Thyroid gland (tissue), 4 donors: Measurements from ENCODE around the gene AKAP10. TPM values are rescaled to one million over a fixed set of nuclear protein-coding genes. Genes with fewer than 3 reads are reported as not detected.

ENCODE experiments used
- DNase-seq, 2 donors: peaks; one replicate each; pipeline ENCODE4 v3.0.0-alpha.2; 2019
- H3K27ac ChIP-seq, 3 donors: fragments of 200-600 bp; sonication (generic); 1 replicate in 2 of 3; 2 replicates in 1 of 3; pipeline ENCODE4 v1.5.1; 2016 to 2019; ENCODE audit warnings: mild to moderate bottlenecking in 1 of 3, moderate library complexity in 1 of 3
- H3K27me3 ChIP-seq: fragments of 200-600 bp; sonication (generic); one replicate; pipeline ENCODE4 v1.5.1; 2019
- H3K36me3 ChIP-seq, 2 donors: fragments of 200-600 bp; sonication (generic); one replicate each; pipeline ENCODE4 v1.5.1; 2016 to 2019
- H3K4me1 ChIP-seq, 2 donors: fragments of 200-600 bp; sonication (generic); one replicate each; pipeline ENCODE4 v1.5.1; 2017 to 2019
- H3K4me3 ChIP-seq, 3 donors: fragments of 200-600 bp; sonication (generic); replicated peaks in 1 of 3; 1 replicate in 2 of 3; 2 replicates in 1 of 3; pipeline ENCODE4 v1.5.1; 2016; ENCODE audit warnings: mild to moderate bottlenecking in 1 of 3
- H3K9me3 ChIP-seq: fragments of 200-600 bp; sonication (generic); one replicate; pipeline ENCODE4 v1.5.1; 2017
- POLR2A ChIP-seq, 2 donors: fragments of 450-650 bp; IDR thresholded peaks; one replicate each; pipeline ENCODE4 v1.6.1; 2017; ENCODE audit warnings: antibody characterized with exemption in 2 of 2, mild to moderate bottlenecking in 2 of 2, moderate library complexity in 1 of 2
- WGBS, 2 donors: methylation state at CpG; one replicate each; pipeline ENCODE4 v1.1.5; 2017; 5-methylcytosine and 5-hydroxymethylcytosine counted together
- intact Hi-C: fragments of 100-400 bp; cut with DNase I; formaldehyde crosslinking; loops from one replicate; pipeline ENCODE4 v1.15.1; 2023
- total RNA-seq, 4 donors: library from RNA; depleted of rRNA; stranded (reverse); fragments of >200 nt; gene quantifications; one replicate each; pipeline ENCODE4 v1.2.3, GENCODE V29; 2016
- TF ChIP-seq, protein P1 (sequence below), 6 experiments: fragments of 200-600 bp in 3 of 6; fragments of 450-650 bp in 3 of 6; sonication (generic) in 3 of 6; IDR thresholded peaks; one replicate each; pipeline ENCODE4 v1.5.1; 2016 to 2019; ENCODE audit warnings: antibody characterized with exemption in 6 of 6, mild to moderate bottlenecking in 2 of 6, inconsistent platforms in 1 of 6, moderate library complexity in 1 of 6

Gene AKAP10
- total RNA-seq, 4 donors from 2014 or later = 34.6 to 65.0 (median 42.0) TPM

DNA sequence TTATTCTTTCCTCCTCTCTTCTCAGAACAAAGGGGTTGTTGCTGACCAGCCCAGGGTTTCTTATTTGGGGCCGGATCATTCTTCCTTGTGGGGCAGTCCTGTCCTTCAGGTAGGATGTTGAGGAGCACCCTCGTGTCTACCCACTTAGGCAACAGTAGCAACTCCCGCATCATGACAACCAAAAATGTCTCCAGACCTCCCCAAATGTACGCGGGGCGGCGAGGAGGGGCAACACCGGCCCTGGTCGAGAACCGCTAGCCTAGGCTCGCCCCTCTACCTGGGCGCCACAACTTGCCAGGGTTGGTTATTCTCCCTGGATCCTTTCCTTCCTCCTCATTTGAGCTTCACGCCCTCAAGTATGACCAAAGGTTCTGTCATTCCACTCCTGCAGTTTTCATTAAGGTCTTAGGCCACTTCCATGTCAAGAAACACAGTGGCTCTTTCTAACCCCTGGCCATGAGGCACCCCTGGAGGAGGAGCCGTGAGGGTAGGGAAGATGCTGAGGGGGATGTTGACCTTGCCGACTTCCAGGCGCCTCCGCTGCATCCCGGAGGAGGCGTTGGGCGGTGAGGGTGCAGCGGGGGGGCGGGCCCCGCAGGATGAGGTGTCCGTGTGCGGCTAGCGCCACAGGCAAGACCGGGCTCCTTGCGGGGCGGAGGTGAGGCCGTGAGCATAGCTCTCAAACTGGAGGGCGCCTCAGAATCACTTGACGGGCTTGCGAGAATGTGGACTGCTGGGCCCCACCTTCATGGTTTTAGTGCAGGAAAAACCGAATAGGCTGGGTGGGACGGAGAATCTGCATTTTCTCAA, 30.8 kb upstream of the AKAP10 start:
- Histone ChIP-seq H3K27me3 (no peaks in the 10 kb centered on the region), H3K9me3 (no peaks in the 10 kb centered on the region), H3K36me3 (no peaks in the 10 kb centered on the region), H3K27ac (no peak overlapping the region), H3K4me1 (peaks cover 0 to 3% of the 10 kb centered on the region in 2 donors), H3K4me3 (peak overlapping the region; percentile 36 to 74 (median 47))
- 32 to 41% methylated on average over 21 to 35 of the region's 35 CpGs for WGBS, 2 donors
- intact Hi-C loops = no loop called here
- TF ChIP-seq POLR2A (IDR thresholded peaks at IDR 0.05) = no peak
- TF ChIP-seq, protein P1, sequence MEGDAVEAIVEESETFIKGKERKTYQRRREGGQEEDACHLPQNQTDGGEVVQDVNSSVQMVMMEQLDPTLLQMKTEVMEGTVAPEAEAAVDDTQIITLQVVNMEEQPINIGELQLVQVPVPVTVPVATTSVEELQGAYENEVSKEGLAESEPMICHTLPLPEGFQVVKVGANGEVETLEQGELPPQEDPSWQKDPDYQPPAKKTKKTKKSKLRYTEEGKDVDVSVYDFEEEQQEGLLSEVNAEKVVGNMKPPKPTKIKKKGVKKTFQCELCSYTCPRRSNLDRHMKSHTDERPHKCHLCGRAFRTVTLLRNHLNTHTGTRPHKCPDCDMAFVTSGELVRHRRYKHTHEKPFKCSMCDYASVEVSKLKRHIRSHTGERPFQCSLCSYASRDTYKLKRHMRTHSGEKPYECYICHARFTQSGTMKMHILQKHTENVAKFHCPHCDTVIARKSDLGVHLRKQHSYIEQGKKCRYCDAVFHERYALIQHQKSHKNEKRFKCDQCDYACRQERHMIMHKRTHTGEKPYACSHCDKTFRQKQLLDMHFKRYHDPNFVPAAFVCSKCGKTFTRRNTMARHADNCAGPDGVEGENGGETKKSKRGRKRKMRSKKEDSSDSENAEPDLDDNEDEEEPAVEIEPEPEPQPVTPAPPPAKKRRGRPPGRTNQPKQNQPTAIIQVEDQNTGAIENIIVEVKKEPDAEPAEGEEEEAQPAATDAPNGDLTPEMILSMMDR (IDR thresholded peaks at IDR 0.05) = no peak
- peak in 1 of 2 donors; percentile 5 for DNase-seq

GRCh38 chr17:19996502-19996901, 18.9 kb upstream of the AKAP10 start:
- H3K36me3 ChIP-seq = no peaks in the 10 kb centered on the region
- 52 to 63% methylated on average over 5 of the region's 5 CpGs for WGBS, 2 donors
- intact Hi-C loops = no loop called here
- no peaks in the 10 kb centered on the region for H3K9me3 ChIP-seq
- TF ChIP-seq, protein P1 (IDR thresholded peaks at IDR 0.05) = no peak
- no peak for TF ChIP-seq POLR2A (IDR thresholded peaks at IDR 0.05)
- H3K27ac ChIP-seq = no peak overlapping the region
- peaks cover 0 to 3% of the 10 kb centered on the region in 2 donors for H3K4me1 ChIP-seq
- no peak overlapping the region for H3K4me3 ChIP-seq
- no peak for DNase-seq
- no peaks in the 10 kb centered on the region for H3K27me3 ChIP-seq

- intact Hi-C loops = no loop called here
- 76 to 82% methylated on average over 1 of the region's 1 CpG for WGBS, 2 donors
- H3K36me3 ChIP-seq = no peaks in the 10 kb centered on the region
- DNase-seq = no peak
- H3K27ac ChIP-seq = no peak overlapping the region
- peaks cover 0 to 3% of the 10 kb centered on the region in 2 donors for H3K4me1 ChIP-seq
- no peaks in the 10 kb centered on the region for H3K9me3 ChIP-seq
- TF ChIP-seq, protein P1 (IDR thresholded peaks at IDR 0.05) = no peak
- TF ChIP-seq POLR2A (IDR thresholded peaks at IDR 0.05) = no peak
- H3K27me3 ChIP-seq = no peaks in the 10 kb centered on the region
- H3K4me3 ChIP-seq = no peak overlapping the region
Observed at GRCh38 chr17:19996086-19996485, 18.5 kb upstream of the AKAP10 start.

DNA sequence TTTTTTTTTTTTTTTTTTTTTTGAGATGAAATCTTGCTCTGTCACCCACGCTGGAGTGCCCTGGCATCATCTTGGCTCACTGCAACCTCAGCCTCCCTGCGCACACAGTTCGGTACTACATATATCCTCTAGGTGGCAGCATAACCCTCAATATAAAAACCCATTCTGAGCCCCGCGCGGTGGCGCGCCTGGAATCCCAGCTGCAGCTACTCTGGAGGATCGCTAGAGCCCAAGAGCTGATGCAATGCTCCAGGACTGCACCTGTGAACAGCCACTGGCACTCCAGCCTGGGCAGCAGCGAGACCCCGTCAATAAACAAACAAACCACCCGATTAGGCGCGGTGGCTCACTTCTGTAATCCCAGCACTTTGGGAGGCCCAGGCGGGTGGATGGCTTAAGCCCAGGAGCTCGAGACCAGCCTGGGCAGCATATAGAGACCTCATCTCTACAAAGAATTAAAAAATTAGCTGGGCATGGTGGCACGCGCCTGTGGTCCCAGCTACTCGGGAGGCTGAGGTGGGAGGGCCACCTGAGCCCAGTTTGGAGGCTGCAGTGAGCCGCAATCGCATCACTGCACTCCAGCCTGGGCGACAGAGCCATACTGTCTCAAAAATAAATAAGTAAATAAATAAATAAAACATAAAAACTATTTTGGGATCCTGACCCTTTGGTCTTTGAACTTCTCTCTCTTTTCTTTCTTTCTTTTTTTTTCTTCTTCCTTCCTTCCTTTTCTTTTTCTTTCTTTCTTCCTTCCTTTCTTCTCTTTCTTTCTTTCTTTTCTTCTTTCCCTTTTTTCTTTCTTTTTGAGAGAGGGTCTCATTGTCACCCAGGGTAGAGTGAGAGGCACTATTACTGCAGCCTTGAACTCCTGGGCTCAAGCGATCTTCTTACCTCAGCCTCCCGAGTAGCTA, 15.4 kb upstream of the AKAP10 start:
- intact Hi-C loops = loop anchor here (5.0 kb wide), 1 partner anchor 129 kb away; no protein-coding TSS in a partner anchor
- no peak overlapping the region for H3K4me3 ChIP-seq
- peaks cover 0 to 3% of the 10 kb centered on the region in 2 donors for H3K4me1 ChIP-seq
- H3K36me3 ChIP-seq = no peaks in the 10 kb centered on the region
- H3K27ac ChIP-seq = no peak overlapping the region
- H3K27me3 ChIP-seq = no peaks in the 10 kb centered on the region
- 23 to 32% methylated on average over 23 to 24 of the region's 24 CpGs for WGBS, 2 donors
- no peaks in the 10 kb centered on the region for H3K9me3 ChIP-seq
- no peak for TF ChIP-seq POLR2A (IDR thresholded peaks at IDR 0.05)
- TF ChIP-seq, protein P1 (IDR thresholded peaks at IDR 0.05) = peak; percentile 50 to 92 (median 70)
- peak; percentile 92 to 94 for DNase-seq
